NCI-H748 treated with DMSO at 0.1 percent for 48 hours (cell line): ENCODE data around the gene HOXA4.

ENCODE experiments used
- DNase-seq: peaks from one replicate; lab custom pipeline; 2025; lab: John Stamatoyannopoulos, UW

Gene HOXA4

DNA sequence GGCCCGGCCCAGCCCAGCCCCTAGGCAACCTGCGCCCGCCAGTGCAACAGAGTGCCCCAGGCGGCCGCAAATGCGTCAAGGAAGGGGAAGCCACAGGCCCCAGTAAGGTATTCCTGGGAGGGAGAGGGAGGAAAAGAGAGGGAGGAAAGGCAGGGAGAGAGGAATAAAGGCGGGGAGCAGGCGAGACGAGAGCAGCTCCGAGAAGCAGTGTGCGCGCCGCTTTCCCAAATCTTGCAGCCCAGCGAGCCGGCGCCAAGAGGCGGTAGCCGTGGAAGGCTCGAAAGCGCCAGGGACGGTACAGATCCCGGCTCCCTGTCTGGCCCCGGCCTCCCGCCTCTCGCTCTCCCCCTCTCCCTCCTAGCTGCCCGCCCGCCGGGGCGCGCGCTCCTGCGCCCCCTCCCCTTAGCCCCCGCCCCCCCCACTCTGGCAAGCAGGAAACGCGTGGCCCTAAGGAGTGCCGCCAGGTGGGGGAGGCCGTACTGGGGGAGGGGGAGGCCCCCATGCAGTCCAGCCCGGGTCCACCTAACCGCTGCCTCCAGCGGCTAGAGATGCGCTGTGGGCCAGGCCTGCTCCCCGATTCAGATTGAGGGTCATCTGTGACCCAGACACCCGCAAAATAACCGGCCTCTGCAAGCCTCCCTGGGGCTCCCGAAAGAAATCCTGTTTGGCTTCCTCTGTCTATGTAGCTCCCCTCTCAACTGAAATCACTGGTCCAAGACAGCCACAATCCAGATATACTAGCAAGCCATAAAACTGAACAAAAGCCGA, 39.3 kb upstream of the HOXA4 start:
- peak; percentile 51 for DNase-seq

DNA sequence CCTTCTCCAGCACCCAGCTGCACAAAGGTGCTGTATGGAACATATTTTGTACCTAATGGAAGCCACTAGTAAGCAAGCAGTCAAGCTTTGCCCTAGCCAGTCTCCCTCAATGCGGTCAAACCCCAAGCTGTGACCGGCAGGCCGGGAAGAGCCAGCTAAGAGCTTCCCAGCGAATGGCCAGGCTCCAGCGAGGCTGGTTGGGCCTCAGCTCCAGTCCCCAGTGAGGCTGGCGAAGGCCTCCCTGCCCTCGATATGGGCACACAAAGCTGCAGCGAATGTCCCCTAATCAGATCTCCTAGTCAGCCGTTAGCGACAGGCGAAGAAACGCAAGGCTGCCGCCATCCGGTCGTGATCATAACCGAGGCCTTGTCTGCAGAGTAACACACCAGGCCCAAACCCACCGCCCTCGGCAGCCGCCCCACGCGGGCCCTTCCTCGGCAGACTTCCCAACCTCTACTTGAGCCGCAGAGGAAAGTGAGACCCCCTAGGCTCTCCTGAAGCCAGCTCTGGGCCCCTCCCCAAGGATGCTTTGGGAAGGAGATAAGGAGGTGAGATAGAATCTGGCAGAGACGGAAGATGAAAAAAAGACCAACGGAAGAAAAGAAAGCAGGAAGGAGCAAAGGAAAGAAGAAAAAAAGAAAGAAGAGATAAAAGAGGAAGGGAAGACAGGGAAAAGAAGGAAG, 37.8 kb upstream of the HOXA4 start:
- no peak for DNase-seq

DNA sequence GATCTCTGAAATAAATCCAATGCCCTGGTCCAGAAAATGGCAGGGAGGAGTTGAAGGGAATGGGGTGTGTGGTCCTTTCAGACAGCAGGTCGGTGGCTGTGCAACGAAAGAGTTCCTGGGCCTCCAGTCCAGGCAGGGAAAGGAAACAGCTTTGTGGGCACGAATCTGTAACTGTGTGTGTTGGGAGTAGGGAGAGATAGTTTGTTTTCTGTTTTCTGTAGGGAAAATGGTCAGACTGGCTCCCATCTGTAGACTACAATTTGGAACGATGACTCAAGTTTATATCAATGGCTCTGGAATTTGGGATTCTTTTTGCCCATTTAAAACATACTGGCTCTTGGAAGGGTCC, 37.3 kb upstream of the HOXA4 start:
- DNase-seq, result no peak

DNA sequence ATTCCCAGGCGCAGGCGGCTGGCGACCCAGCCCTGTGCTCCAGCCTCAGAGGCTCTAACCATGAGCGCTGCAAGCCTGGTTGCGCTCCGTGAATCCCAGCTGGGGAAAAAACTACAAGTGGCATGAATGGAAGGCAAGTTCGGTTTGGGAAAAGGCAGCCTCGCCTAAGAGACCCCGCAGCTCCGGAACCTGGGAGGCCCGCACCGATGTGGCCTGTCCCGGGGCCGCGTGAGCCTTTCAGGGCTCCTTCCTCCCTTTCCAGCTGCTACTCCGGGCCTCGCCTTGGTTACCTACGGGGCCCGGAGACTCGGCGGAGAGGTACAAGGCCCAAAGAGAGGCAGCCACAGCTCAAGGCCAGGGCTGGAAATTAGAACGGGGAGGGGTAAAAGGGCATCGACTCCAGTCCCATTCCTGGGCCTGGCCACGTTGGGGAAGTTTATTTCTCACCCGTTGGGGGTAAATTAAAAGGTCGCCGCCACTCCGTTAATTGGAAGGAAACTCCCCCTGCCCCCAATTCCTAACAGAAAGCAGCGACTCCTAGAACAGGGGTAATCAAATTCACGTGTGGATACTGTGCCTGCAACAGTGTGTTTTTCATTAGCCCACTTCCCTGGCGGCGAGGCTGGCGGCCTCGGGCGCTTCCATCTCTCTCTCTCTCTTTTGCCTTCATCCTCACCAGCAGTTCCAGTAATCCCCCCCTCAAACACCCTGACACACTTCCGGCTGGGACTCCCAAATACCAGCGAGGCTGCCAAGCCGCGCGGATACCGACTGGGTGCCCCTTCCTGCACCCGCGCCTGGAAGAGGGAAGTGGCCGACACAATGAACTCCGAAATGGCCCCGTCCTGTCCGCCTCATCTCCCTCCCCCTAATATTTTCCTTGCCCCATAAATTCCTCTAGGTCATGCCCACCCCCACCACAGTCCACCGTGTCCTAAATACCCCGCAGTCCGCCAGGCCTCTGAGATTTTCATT, 36.3 kb upstream of the HOXA4 start:
- DNase-seq, result no peak

DNA sequence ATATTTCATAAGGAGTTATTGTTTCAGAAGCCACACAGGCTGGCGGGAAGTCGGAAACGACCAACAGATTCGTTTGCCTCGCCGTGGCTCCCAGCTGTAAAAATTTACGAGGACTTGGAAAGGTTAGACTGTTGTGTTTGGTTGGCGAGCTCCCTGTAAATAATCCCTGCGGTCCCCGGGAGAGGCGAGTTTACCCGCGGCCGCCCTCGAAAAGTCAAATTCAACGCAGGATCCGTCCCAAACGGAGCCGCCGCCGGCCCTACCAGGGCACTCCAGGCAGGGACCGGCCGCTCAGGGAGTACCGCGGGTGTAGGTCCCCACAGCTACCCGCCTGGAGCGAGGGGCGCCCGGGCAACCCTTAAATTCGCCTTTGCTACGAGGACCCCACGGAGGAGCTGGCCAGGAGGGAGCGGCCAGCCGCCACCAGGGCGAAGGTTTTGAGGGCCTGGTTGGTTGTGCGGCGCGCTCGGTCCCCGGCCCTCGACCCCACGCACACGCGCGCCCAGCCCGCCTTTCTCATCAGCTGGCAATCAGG, 35.5 kb upstream of the HOXA4 start:
- DNase-seq, result no peak

DNA sequence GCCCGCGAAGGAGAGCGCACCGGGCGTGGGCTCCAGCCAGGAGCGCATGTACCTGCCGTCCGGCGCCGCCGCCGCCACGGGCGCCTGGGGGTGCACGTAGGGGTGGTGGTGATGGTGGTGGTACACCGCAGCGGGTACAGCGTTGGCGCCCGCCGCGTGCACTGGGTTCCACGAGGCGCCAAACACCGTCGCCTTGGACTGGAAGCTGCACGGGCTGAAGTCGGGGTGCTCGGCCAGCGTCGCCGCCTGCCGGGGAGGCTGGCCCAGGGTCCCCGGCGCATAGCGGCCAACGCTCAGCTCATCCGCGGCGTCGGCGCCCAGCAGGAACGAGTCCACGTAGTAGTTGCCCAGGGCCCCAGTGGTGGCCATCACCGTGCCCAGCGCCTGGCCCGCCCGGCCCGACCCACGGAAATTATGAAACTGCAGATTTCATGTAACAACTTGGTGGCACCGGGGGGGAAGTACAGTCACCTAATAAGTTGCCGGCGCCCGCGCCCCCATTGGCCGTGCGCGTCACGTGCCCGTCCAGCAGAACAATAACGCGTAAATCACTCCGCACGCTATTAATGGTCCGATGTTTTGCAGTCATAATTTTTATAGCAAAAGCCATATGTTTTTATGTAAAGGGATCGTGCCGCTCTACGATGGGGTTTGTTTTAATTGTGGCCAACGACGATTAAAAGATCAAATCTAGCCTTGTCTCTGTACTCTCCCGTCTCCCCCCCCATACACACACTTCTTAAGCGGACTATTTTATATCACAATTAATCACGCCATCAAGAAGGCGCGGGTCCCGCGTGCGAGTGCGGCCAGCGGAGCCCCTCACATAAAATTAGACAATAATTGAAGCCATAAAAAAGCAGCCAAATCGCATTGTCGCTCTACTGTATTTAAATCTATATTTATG, 34.8 kb upstream of the HOXA4 start, which contains the start of gene HOXA9:
Gene HOXA9 (minus strand): TSS at position 449 of the 907 bp plus-strand sequence. CDS start 80 bp downstream, at position 369.
- DNase-seq, result no peak

DNA sequence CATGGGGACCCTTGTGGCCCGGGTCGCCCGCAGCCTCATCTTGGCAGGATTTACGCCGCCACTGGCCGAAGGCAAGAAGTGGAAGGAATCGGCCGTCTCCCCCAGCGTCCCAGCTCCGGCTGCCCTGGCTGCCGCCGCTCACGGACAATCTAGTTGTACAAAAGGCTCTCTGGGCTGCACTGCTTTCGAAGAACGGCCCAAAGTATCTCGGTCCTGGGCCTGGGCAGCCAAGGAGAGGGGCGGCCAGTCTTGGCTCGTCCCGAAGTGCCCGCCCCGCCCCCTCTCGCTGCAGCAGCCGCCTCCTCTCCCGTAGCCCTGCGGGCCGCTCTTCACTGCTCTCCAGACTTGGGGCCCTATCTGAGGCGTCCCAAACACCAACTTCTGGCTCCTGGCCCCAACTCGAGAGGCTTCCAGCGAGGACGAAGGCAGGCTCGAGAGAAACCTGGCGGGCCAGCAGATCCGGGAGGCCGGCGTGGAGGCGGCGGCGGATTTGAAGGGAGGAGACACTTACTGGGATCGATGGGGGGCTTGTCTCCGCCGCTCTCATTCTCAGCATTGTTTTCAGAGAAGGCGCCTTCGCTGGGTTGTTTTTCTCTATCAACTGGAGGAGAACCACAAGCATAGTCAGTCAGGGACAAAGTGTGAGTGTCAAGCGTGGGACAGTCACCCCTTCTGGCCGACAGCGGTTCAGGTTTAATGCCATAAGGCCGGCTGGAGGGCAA, 34.0 kb upstream of the HOXA4 start:
- DNase-seq, result no peak

DNA sequence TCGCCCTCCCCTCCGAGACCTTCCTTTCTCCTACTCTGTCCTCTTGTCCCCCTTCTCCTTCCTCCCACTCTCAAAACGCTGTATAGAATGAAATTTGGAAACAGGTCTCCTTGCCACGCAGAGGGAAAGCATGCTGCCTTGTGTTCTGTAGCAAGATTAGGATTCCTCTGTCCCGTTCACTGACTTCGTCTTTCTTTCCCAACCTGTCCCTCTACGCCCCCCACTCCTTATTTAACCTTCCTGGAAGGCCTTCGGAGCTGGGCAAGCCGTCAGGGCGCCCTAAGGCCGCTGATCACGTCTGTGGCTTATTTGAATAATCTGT, 33.4 kb upstream of the HOXA4 start:
- no peak for DNase-seq

DNA sequence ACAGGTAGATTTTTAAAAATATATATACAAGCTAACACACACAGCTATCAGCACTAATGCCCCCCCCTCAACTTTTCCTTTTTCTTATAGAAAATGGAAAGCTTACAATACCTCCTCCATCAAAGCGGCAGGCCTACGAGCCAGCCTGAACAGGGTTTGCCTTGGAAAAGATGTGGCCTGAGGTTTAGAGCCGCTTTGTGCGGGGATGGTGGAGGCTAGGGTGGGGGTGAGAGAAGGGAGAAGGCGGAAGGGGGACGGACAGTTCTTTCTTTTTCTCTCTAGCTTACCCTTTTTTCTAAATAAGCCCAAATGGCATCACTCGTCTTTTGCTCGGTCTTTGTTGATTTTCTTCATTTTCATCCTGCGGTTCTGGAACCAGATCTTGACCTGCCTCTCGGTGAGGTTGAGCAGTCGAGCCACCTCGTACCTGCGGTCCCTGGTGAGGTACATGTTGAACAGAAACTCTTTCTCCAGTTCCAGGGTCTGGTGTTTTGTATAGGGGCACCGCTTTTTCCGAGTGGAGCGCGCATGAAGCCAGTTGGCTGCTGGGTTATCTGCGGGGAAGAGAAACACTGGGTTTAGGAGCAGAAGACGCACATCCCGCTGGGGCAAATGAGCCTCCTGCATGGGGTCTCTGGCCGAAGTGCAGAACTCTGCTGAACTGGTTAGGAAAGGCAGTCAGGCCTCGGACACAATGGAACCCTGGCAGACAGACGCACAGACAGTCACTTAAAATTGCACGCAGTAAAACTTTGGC, 32.9 kb upstream of the HOXA4 start:
- DNase-seq, result no peak

DNA sequence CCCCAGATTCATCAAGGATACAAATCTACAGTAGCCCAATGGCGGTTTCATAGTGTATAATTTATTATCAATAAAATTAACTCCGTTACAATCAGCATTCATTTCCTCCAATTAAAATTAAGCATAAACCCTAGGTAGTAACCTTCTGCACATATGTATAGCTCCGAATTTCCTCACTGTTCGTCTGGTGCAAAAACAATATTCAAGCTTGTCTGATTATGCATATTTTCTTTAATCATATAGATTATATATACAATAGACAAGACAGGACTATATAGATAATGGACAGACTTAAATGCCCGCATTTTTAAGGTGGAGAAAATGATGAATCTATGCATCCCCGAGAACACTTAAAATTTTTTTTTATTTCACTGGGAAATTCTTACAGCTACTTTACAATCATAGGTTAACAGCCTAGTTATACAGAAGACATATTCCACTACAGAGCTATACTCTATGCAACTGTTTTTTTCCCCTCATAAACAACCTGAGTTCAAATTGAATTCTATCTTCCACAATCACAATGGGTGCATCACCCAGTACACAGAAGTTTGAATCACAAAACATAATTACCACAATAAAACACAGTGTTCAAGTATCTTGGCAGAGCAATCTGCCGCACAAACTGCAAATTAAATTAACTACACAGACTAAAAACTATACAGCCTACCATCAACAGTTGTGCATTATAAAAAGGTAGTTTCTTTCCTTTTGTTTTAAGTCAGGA, 32.2 kb upstream of the HOXA4 start:
- no peak for DNase-seq

DNA sequence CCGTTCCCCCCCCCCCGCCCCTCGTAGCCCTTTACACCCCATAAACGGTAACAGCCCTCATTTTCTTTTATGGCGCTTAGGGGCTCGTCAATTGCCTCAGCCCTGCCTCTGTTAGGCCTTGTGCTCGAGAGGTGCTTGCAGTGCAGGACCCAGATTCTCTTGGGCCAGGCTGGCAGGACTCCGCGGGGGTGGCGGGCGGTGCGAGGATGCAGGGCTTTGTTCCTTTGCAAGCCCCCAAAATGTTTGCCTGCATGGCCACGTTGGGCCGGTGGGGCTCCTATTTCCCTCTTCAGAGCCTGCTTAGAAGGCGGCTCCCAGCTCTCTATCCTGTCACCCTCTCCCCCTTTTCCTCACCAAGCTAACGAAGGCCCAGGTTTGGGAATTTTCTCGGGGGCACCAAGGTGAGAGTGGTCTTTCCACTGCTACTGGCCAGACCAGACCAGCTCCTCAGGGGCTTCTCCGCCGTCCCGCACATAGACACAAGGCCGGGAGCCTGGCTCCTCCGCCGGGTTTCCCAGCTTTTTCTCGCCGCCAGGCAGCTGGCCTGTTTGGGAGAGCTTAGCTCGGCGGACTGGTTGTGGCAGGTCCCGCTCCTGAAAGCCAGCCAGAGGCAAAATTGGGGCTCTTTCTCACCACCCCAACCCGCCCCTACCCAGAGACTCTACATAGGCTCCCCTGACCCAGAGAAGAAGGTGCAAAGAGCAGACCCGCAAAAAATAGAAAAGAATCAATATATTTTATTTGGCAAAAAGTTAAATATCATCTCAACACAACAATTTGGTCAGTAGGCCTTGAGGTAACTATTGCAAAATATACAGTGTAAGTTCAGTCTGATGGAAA, 31.4 kb upstream of the HOXA4 start:
- DNase-seq, result no peak

DNA sequence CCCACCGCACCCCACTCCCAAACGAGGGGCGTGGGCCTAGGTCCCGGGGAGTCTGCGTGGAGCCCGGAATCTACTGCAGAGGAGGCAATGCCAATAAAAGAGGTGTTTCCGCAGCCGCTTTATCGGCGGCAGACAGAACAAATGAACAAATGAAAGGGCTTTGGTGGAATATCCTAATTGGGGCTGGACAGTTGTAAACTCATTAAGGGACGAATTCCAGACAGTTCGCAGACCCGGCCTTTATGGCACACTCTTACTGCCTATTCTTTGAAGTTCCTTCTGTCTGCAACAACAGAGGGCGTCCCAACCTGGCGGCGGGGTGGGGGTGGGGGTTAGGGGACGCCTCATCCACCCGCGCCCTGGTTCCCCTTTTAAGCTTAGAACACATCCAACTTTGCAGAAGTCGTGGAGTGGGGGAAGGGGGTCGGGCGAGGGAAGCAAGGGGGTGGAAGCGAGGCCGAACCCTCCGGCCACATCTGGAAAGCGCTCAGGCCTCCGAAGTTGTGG, 30.7 kb upstream of the HOXA4 start:
- DNase-seq, result no peak

DNA sequence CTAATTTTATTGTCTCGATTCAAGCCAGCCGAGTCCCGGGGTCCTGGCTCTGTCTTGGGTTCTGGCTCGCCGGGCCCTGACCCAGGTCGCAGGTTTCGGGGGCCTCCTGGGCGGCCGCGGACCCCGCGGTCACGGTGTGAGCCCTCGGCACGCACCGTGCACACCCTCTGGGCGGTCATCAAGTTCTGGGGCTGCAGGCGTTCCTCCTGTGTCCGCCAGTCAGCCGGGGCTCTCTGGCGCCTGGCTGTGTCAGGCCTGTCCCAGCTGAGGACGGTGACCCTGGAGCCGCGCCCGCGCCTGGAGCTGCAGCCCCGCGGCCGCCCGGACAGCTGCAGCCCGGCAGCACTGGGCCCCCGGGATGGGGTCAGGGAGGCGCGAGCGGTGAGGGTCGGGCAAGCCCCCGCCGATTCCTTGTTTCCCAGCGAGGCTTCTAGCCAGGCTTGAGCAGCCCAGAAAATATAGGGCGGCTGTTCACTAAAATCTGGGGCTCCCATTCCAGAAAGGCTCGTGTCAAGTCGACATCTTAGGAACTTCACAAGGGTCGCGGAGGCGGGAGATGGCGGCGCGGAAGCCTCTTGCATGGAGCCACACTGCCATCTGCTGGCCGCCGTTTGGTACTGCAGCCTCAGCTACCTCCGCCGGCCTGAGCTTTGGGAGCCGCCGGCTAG, 30.1 kb upstream of the HOXA4 start:
- peak; percentile 62 for DNase-seq

DNA sequence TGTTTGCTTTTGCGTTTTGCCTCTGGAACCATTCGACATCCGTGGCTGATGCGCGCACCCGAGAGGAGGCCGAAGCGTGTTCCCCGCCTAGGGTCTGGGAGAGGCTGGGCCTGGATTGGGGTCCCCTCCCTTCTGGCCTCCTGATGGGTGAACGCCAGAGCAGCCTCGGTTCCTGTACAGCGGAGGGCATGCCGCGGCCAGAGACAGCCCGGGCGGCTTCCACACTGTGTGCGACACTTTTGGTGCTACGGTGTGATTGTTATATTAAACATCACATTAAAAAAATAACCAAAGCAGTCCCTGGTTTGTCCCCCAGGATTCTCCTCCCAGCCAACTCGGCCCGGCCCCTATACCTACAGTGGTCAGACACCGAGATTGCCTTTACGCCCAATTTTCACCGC, 29.6 kb upstream of the HOXA4 start:
- no peak for DNase-seq

DNA sequence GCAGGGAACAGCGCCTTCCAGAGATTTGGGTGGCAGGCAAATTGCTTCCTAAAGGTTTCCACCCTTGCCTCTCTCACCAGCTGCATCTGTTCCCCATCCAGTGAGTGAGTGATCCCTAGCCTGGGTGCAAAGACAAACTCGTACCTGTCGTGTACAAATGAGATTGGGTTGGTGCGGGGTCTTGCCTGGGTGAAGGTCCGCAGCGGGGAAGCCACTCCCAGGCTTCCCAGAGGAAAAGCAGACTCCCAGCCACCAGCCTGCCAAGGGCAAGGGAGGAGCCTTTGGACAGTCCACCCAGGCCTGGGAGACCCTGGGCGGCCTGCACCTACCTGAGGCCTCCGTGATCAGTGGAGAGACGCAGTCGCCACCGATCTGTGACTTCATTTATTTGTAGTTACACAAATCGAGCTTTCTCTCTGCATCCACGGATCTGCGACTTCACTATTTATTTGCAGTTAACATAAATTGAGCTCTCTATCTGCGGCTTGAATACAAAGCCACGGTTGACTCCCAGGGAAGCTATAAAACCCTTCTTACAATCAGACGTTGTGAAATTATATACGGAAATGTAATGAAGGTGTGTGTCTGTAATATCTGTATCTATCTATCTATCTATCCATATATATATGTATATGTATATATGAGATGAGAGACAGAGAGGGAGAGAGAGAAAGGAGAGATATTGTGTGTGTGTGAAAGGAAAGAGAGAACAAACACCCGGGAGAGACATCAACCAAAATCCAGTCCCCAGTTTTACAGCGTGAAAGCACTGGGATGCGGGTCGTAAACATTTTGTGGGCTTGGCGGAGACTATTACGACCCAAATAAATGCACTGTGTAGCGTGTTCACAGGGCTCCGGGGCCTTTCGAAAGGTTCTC, 28.9 kb upstream of the HOXA4 start:
- DNase-seq, result no peak

DNA sequence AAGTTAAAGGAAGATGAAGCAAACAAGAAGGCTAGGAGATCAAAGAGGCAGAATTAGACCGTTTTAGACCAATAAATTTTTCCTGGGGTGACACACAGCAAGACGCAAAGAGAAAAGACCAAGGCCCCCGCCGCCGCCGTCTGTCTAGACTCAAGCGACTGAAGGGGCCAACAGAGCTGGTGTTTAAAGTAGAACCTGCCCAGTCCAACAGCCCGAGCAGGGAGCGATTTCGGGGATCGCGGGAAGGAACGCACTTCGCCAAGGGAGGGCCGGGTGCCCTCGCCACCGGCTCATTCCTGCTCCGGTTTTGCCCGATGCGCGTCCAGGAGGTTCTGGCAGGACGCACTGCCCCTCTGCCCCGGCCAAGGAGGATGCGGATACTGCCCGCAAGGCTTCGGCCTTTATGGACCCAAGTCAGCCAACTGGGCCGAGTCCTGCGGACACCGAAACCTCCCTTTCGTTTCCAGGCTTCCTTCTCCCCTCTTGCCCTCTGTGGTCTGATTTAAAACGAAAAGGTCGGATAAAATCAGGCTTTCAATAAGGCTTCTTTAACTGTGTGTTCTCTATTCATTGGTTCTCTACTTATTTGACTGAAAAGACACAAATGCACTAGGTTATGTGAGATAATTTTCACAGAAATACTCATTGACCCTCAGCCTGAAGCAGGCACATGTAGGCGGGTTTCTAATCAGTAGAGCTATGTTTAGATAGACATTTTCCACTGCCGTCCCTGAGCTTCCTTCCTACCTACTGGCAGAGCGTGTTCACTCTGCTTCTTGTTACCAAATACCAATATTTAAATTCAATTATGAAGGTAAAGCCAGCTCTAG, 28.1 kb upstream of the HOXA4 start:
- DNase-seq, result no peak
